ENCODE results near the gene FOXD1.
A peak's percentile ranks its signal among the peaks of the same experiment; 100 is the strongest.
"Not testable (repeated sequence)": the region's sequence is repeated elsewhere in the genome, so short reads cannot be mapped to it uniquely, and the experiment has no call there.

The FOXD1 gene

DNA sequence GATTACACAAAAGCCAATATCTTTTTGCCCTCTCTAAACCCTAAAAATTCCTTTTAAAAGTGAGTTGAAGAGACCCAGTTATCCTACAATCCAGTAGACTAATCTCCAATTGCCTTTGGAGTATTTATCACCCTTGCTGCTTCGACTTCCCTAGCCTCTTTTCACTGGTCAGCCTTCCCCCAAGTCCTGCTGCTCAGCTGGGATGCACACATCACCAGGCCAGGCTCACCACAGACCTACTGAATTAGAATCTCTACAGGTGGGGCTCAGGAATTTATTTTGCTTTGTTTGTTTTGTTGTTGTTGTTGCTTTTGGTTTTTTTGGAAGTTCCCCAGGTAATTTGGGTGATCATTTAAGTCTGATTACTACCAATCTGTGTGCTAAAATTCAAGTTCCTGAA is 11.6 kb upstream of the FOXD1 start:
- DNase-seq = no peak

DNA sequence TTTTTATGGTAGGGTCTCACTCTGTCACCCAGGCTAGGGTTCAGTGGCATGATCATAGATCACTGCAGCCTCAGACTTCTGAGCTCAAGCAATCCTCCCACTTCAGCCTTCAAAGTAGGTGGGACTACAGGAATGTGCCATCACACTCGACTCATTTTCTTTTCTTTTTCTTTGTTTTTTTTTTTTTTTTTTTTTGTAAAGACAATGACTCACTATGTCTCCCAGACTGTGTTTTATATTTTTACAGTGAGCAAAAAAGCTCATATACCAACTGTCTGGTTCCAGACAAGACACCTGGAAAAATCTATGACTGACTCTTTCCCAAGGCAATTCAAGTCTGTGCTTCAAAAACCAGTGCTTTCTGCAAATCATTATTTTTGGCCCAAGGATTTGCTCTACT is 10.8 kb upstream of the FOXD1 start:
- no peak for DNase-seq

DNA sequence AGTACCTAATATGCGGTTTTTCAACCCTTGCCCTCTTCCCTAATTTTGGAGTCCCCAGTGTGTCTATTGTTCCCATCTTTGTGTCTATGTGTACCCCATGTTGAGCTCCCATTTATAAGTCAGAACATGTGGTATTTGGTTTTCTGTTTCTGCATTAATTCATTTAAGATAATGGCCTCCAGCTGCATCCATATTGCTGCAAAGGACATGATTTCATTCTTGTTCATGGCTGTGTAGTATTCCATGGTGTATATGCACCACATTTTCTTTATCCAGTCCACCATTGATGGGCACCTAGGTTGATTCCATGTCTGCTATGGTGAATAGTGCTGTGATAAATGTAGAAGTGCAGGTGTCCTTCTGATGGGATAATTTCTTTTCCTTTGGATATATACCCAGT is 7.9 kb upstream of the FOXD1 start:
- DNase-seq = not testable (repeated sequence)

DNA sequence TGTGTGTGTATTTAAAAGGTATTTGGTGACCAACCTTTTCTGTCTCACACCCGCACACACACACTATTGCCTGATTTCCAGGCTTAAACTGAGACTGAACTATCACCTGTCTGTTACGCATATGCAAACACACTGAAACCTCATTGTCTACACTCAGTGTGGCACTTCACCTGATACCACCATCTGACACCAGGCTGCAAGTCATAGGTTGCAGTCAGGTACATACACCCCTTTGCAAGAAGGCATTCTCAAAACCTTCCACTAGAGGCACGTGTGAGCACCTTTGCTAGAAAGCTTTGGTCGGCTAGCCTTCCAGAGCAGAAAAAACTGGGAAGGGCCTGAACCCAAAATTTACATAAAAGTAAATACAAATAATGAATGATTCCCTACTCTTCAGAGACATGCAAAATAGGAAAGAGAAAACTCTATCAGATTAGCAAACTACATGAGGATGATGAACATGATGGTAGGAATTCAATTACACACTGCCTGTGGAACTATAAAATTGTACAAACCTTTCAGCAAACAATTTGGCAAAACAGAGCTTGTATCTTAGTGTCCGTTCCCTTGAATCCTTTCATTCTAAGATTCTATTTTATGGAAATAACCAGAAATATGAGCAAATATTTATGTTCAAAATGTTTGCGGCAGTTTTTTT is 5.9 kb upstream of the FOXD1 start:
- peak in 1 of 2 donors; percentile 52 for DNase-seq

- DNase-seq = no peak
Measured at GRCh38 chr5:73452215-73452614, 3.6 kb upstream of the FOXD1 start.

DNA sequence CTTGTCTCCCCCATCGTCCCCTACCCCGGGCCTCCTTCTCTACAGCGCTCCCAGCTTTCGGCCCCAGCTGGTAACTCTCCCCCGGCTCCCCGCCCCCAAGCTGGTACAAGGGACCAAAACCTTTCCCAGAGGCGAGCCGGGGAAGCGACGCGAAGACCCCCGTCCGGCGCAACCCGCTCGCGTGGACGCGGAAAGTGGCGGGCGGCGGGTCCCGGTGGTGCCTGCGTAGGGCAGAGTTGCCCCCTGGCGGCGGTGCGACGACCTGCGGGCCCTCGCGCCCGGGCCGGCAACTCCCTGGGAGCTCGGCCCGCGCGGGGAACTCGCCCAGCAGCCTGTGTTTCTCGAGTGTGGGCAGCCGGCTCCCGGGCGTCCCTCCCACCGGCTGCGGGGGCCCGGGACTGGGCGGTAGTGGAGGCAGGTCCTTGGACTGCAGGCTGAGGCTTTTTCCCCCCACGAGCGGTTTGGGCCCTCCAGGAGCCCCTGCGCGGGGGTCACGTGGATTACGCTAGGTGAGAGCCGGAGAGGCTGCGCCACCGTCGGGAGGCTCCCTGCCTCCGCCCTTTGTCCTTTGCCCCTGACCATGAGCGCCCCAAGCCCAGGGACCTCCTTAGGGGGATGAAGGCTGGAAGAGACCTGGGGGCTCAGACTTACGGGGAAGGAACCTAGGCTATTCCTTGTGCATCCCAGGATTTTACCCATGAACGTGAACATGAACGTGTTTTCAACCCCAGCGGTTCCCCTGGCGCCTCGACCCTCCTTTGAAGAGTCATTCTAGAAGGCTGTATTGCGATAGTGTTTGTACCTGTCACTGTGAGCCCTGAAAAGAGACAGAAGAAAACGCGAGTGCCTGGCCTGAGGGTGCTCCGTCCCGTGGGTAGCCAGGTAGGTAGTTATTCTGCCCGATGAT is 2.9 kb upstream of the FOXD1 start:
- DNase-seq = peak in 1 of 2 donors; percentile 45

DNA sequence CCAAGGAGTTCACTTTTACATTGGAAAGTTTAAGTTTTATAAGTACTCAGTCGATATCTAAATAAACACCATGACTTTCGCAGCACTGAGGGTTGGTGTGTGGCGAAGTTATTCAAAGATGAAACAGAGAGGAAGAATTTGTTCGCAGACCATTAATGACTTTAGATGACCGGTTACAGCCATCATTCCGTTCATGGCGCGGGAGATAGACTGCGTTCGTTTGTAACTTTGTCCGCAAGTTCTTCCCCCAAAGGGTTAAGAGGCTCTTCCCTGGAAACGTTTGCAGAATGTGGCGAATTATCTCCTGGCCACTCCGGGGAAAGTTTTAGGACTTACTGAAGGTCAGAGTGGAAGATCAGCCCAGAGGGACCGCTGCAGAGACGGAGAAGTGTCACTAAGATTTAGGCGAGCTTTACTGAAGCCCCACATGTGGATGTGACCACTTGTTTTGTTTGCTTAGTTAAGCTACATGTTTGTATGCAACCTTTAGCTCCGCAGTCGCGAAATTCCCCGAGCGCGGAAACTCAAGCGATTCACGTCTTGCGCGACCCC is 2.2 kb upstream of the FOXD1 start:
- DNase-seq = peak in 1 of 2 donors; percentile 4

GRCh38 chr5:73450137-73450536 is 1.6 kb upstream of the FOXD1 start:
- no peak for DNase-seq

DNA sequence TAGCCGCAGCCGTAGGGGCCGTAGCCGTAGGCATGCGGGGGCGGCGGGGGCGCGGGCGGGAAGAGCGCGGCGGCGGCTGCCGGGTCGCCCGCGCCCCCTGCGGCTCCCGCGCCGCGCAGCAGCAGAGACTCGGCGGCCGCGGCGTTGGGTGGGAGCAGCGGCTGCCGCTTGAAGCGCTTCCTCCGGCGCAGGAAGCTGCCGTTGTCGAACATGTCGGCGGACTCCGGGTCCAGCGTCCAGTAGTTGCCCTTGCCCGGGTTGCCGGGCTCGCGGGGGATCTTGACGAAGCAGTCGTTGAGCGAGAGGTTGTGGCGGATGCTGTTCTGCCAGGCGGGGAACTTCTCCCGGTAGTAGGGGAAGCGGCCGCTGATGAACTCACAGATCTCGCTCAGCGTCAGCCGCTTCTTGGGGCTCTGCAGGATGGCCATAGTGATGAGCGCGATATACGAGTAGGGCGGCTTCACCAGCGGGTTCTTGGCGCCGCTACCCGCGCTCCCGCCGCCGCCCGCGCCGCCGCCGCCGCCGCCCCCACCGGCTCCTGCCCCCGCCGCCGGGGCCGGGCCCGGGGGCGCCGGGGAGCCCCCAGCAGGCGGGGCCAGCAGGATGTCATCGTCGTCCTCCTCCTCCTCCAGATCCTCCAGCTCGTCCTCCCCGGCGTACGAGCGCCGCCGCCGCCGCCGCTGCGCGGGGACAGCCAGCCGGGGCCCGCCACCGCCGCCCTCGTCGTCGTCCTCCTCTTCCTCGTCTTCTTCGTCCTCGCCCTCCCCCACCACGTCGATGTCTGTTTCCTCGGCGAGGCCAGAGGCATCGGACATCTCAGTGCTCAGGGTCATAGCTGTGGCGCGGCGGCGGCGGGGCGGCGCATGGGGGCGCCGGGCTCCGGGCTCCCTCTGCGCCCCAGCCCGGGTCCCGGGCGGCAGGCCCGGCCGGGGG is 781 bp downstream of the FOXD1 start:
- DNase-seq = peak; percentile 17 to 26

GRCh38 chr5:73446631-73447529 is 1.7 kb downstream of the FOXD1 start:
- DNase-seq = no peak

DNA sequence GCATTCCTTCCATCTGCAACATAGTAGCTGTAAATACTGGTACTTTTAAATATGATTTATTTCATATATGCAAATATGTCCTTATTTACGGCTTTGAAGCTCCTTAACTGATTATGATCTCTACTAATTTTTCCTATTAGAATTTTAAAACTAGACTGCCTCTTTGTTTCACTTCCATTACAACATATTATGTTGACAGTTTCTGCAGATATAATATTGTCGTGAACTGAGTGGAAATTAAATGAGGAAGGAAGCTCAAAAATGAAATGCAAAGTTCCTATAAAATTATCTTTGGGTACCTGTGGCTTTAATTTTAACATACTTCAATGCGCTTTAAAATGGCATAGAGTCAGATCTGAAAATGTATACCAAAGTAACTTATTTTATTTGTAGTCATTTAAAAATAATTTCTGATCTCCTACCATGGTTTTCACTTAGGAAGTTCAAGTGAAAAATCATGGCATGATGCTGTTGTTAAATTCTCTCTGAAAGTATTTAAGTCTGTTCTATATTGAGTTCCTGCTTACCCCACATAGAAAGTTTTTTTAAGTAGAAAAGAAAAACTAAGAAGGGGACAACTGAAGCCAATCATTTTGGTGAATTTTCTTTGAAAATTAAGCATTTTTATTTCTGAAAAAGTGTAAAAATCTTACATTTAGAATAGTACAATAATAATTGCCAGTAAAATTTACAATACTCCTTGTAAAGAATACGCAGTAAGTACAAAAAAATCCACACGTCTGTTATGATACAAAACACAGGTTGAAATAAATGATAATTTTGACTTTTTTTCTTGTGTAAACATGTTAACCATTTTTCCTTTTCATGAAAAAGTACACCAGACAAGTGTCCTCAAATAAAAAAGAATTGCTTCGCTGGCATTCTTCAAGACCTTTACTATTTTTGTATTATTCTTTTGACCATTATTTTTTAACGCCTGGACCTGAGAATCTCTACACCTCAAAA is 2.6 kb downstream of the FOXD1 start:
- DNase-seq = no peak

GRCh38 chr5:73444499-73445438 is 3.8 kb downstream of the FOXD1 start:
- no peak for DNase-seq

GRCh38 chr5:73443829-73444498 is 4.6 kb downstream of the FOXD1 start:
- DNase-seq = no peak

DNA sequence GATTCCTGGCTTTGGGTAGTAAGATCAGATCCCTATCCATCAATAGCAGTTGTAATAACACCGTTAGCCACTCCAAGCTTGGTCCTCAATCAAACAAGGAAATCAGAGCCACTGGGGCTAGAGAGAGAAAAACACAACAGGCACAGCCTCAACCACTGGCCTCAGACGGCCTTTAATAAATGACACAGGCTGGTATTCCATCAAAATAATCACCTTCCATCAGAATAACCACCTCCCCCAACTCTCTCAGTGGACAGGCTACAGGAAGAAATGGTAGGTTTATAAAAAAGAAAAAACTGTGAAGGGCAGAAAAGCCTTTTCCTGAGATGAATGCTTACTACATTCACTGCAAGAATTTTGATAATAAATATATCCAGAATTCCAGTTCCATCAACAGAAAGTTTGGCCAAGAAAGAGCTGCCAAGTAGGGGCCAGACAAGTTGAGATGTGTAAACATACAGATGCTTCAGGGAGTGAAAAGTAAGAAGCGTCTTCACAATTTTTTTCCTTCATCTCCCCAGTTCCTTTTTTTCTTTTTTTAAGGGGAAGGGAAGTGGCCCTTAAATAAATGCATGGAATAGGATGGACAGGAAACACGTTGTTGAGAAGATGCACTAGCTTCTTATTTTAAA is 5.5 kb downstream of the FOXD1 start:
- no peak for DNase-seq

- no peak for DNase-seq
Measured at GRCh38 chr5:73442231-73442811, 6.3 kb downstream of the FOXD1 start.

GRCh38 chr5:73441378-73441777 is 7.2 kb downstream of the FOXD1 start:
- DNase-seq = no peak

DNA sequence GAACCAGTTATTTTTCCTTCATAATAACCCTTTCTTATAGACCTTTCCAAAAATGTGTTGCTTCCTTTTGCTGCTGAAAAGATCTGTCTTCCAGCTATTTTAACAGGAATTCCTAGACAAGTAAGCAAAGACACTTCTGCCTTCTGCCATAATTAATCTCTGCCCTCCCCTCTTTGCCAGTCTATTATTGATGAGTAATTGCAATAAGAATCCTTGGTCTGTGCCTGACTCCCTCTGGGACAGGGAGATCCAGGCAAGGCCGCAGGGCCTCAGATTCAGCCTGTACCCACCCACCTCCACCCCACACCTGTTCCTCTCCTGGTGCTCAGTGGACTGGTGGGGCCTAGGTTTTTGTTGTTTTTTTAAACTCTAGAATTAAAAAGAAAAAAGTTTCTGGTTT is 8.3 kb downstream of the FOXD1 start:
- DNase-seq = no peak
